ENCODE results near the gene RASL11B.

Gene RASL11B

DNA sequence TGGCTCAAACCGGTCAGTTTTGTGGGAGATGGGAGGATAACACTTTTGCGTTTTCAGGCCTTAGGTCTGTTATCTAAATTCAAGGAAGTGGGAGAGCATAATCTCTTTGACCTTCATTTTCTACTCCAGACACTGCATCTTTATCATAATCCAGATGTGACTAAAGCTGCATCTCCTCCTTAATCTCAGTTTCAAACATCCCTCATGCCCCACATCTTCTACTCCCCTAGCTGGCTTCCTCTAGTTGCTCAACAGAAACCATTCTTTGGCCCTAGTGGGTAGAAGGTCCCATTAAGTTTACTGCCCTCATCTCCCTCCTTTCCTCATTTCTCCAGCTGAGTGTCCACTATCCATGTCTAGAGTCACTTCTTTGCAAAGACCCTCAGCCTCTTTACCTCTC is 18.8 kb upstream of the RASL11B start:
- no peak for DNase-seq

DNA sequence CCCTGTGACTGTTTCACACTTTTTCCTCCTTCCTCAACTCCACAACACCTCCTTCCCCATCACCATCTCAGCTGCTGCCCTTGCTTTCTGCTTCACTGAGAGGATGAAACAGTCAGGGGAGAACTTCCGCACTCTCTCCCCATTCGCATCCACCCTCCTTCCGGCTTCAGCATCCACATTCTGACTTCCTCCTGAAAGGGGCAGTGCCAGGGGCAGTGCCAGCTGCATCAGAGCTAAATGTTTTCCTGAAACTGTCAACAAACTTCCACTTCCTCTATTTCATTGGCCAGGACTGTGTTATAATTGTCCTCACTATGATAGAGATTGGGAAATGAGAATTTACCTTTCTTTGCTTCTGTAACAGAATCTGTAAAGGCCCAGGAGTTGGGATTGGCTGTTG is 18.2 kb upstream of the RASL11B start:
- DNase-seq, result peak; percentile 16 to 21

DNA sequence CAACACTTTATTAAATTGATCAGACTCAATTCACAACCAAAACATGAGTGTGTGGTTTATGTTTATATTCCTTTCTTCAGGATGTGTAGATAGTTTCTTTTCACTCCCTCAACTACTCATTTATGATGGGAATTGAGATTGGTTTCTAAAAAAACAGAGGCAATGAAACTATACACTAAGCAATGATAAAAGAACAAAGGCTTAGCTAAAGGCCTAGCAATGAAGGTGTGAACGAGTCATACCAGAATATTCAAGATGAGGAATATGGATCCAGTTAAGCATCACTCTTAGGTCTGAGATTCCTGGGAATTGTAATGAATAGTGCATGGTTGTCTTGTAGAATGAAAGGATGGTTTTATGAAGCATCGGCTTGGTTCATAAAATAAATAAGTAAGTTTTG is 17.5 kb upstream of the RASL11B start:
- no peak for DNase-seq

DNA sequence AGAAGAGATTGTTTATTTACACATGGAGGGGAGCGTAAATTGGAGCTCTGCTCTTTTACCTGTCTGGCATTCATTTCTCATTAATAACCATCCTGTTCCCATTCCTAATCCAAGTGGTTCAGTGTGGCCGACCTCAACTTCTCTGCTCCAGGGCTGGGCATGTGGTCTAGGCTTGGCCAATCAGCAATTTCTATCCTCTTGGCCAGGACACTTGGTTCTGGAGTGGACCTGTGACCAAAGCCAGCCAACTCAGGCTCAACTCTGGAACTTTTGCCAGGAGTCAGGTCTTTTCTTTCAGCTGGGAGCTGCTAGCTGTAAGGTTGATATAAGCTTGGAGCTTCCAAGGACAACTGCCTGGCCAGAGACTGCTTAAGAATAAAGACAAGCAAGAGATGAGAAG is 15.6 kb upstream of the RASL11B start:
- no peak for DNase-seq

DNA sequence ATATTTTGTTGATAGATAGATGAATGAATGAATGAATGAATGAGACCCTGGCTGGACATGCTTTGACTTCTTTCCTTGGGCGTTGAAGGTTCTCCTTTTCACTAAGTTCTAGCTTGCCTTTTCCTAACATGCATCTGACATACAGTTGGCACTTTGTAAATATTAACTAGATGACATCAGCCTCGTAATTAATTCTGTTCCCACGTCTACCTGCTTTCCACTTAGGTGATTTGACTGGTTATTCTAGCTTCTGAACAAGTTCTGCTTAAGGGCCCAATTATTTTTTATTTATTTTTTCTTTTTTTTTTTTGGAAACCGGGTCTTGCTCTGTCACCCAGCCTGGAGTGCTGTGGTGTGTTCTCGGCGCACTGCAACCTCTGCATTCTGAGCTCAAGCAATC is 13.9 kb upstream of the RASL11B start:
- no peak for DNase-seq

DNA sequence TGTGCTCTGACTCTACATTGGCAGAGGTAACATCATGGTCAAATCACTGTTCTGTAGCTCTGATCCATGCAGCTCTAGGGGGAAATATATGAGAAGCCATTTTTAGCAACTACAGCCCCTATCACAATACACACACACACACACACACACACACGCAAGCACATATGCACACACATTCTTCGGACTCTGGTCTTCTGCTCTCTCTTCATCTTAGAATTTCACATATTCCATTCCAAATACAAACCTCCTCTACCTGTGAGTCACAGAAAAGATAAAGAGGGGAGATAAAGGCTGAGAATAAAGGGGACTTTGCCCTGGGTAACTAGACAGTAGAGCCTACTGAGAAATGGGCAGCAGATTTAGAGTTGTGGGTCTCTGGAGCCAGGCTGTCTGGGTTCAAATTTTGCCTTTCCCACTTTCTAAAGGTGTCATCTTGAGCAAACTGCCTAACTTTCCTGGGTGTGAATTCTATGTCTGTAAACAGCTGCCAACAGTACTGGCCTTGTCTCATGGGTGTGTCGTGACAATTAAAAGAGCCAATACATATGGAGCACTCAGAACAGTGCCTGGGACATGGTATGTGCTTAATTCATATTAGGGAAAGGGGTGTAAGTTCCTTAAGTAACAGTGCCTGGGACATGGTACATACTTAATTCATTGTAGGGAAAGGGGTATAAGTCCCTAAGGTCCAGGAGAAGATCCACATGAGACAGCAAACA is 11.6 kb upstream of the RASL11B start:
- no peak for DNase-seq

DNA sequence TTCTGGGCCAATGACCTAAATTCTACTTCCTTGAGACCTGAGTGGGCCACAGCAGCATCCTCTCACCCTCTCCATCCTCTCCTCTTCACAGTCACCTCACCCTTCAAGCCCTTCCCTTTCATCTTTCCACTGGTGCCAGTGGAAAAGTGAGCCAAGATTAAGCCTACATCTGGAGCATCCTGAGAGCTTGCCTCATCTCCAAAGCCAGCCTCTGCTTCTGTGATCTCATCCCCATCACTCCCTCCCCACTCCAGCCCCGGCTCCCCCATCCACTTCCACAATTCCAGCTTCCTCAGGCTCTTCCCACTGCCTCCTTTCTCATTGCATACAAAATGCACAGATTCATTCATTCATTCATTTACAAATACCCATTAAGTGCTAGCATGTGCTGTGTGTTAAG is 10.1 kb upstream of the RASL11B start:
- no peak for DNase-seq

DNA sequence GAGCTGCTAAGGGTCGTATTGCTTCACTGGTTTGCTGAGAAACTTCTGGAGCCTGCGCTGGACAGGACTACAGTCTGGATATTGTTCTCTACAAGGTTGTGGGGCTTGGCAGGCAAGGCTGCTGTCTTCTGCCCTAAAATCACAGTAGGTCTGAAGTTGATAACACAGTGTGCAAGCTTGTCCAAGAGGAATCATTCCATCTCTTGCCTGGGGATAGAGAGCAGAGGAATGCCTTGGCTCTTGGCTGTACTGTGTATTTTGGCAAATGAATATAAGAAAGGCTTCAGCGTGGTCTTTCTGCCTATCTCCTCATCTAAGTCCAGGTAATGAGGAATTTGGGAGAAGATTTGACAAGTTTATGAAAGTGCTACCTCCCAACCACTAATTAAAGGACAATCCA is 9.4 kb upstream of the RASL11B start:
- no peak for DNase-seq

DNA sequence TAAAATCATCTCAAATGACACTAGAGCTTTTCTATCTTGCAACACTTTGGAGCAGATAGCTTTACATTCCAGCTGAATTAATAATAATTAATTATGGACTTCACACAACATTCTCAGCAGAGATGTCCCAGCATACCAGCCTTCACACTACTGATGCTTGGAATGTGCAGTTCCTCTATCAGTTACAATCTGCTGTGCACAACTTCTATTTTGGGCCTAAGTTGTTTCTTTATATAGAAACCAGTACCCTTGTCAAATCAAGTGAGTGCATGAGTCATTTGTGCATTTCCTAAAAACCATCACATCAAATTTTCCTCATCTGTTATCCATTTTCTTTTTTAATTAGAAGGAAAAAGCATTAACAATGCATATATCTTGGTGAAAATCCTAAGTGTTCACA is 8.8 kb upstream of the RASL11B start:
- DNase-seq, result no peak

DNA sequence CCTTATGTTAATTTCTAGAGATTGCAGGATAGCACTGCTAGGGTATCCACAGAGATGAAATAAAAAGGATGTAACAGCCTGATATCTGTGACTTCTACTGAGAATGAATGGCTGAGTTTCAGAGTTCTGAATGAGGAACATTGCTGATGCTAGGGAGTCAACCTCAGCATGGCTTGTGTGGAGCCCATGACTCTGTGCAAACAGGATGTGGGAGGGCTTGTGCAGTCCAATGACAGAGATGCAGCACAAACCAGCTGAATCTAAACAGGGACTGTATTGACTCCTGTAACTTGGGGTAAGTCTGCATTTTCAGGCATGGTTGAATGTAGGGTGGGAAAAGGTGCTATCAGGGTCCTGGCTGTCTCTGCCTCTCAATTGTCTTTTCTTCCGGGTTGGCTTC is 5.3 kb upstream of the RASL11B start:
- no peak for DNase-seq

DNA sequence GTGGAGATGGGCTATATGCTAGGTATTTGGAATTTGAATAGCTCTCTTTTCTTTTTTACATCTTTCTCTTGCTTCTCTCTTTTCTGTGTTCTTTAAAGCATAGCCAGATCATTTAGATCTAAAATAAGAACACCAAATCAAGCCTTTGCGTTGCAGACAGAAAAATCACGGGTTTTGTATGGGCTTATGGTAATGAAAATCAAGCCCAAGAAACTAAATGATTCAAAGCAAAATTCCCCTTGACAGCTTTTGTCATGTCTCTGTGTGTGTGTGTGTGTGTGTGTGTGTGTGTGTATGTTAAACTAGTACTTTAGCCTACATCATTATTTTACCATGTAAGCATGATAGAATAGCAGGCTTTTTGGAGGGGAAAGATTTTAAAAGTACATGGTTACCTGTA is 1.8 kb upstream of the RASL11B start:
- no peak for DNase-seq

DNA sequence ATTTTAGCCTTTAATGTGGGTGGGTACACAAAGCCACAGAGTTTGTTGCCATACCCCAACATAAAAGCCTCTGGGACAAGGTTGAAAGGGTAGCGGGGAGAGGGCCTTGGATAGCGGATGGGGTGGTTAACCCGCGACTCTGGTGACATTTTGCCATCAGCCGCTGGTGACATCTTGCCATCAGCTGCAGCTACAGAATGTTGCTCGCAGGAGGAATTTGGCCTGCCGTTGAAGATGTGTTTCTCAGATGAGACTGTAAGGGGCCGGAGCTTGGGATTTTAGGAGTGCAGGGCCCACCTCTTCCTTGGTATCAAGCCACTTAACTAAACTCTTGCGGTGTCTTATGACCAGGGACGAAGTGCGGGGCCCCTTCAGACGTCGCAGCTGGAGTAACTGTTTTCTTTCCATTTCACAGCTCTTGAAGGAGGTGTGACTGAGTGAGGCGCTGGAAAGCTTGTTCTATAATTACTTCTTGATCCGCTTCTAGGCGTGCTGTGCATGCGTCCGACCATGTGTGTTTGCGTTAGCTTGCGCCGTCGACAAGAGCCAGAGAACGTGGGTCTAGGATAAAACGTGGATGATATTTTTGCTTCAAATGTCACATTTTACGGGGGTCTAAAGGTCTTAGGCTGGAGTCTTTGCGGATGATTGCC is 820 bp upstream of the RASL11B start:
- no peak for DNase-seq

DNA sequence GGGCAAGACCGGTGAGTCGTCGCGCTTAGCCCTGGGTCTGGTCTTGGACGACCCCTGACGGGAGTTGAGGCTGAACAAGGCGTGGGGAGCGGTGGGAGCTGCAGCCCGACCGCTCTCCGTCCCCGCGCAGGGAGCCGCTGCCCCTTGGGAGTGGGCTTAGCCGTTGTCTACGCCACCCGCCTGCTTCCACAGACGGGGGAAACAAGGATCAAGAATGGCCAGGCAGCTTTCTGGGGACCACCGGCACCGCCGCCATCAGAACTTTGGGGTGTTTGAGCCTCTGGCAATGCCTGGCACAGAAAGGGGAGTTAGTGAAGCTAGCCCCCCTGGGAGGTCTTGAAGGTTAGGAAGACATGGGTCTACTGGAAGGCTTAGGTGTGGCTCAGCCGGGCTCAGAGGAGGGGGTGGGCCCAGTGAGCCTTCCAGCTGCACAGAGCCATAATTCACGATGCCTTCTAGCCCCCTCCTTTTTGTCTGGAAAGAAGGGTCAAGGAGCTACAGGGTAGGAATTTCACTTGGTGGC is 583 bp downstream of the RASL11B start:
- DNase-seq, result no peak

DNA sequence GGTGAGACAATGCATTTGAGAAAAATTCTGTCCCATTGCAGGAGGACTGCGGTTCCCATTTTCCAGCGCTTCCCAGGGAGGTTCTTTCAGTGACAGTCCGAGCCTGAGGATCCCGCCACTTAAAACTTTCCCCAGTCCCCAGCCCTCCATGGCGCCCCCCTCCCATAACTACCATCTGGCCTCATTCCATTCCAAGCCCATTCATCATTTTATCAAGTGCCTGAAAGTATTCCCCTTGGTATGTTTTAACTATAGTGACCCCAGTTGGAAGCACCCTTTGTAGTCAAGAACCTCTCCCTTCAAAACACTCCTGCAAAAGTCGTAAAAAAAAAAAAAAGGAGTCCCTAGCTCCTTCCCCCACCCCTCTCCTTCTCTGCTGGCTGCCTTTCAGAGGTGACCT is 1.2 kb downstream of the RASL11B start:
- no peak for DNase-seq

DNA sequence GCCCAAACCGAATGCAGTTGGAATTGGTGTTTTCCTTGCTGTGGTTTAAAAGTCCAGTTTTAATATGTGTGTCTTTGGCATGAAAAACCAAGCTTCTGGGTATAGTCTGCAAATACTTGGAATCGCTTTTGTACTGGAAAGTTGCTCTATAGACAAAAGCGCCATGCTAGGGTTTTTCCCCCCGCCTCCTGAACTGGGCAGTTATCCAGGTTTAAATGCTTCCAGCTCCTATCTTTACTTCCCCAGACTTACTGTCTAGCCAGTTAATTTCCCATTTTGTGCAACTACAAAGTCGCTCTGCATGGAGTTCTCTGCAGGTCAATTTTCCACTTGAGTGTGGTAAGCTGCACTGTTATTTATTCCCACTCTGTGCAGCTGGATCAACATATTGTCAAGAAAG is 2.7 kb downstream of the RASL11B start:
- DNase-seq, result peak in 1 of 2 donors; percentile 8

DNA sequence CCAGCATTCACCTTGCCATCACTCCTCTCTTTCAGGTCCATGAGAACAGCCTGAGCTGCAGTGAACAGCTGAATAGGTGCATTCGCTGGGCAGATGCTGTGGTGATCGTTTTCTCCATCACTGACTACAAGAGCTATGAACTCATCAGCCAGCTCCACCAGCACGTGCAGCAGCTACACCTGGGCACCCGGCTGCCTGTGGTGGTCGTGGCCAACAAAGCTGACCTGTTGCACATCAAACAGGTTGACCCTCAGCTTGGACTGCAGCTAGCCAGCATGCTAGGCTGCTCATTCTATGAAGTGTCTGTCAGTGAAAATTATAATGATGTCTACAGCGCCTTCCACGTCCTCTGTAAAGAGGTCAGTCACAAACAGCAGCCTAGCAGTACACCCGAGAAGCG is 3.2 kb downstream of the RASL11B start:
- no peak for DNase-seq

DNA sequence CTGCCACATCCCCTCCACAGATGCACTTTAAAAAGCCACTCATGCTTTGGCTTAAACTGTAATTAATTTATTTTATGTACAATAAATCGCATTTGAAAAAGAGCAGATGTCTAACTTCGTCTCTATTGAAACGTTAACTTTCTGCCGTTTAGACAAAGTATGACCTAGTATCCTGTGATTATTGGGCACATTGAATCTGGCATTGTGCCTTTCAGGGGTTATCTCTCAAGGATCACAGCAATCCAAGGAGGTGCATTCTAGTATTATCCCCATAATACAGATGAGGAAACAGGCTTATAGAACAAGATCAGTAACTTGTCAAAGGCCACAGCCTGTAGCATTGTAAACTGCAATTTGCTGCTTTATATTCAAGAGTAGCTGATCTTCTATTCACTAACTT is 4.6 kb downstream of the RASL11B start:
- no peak for DNase-seq

DNA sequence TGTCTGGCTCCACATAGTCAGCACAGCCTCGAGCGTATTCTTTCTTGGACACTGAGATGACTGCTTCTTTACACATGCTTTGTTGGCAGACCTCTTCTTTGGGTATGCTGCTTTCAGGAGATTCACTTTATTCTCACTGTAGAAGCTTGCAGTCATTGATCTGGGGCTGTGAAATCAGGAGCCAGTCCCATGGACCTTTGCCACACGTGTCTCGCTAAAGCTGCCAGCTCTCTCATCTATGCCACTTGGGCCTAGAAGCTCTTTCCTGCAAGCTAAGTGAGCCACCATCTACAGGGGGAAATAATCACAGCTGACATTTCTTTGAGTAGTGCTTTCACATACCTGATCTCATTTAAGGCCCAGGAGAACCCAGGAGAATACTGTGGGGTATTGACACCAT is 5.0 kb downstream of the RASL11B start:
- no peak for DNase-seq

DNA sequence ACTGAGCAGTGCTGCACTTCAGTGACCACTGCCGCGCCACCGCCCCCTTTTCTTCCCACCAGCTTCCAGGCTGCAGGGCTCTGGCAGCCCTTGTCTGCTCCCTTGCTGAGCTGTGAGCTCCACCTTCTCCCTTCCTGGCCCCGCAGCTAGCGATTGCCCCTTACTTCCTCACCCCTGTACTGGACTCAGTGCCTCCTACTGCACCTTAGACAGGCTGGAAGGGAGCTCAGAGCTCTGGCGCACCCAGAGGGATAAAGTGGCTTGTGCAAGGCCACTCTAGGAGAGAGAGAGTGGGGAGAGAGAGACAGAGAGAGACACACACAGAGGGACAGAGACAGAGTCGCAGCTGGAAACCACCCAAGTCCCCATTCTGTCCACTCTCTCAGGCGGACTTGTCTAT is 6.0 kb downstream of the RASL11B start:
- DNase-seq, result peak; percentile 31 to 33

DNA sequence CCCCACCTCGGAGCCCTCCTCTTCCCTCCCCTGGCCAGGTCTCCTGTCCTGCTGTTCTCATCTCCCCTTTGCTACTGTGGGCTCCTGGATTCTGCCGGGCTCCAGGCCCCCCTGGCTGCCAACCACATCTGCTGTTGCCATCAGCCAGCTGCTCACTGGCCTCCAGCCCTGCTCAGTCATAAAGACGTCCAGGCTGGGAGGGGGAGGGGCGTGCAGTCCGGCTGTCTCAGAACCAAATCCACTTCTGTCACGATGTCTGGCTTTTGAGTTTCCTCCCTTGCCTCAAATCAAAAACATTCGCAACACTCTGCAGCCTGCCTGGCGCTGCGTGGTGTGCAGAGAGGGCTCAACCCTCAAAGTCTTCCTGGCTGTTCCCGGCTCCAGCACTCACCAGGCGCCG is 7.1 kb downstream of the RASL11B start:
- peak; percentile 12 to 64 for DNase-seq

DNA sequence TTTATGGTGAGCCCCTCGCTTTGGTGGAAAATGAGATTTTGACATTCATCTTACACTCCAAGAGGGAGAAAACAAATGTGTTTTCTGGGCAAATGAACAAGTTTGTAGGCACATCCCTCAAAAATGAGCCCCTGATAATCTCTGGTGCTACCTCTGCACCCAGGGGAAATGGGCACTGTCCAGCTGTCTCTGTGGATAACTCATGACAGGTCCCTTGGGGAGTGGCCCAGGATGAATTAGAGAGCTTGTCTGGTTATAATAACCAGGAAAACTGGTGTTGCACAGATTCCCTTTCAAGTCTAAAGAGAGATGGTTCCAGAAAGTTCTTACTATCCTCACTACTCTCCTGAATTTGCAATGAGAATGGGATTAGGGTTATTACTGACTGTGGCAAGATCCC is 7.5 kb downstream of the RASL11B start:
- no peak for DNase-seq

DNA sequence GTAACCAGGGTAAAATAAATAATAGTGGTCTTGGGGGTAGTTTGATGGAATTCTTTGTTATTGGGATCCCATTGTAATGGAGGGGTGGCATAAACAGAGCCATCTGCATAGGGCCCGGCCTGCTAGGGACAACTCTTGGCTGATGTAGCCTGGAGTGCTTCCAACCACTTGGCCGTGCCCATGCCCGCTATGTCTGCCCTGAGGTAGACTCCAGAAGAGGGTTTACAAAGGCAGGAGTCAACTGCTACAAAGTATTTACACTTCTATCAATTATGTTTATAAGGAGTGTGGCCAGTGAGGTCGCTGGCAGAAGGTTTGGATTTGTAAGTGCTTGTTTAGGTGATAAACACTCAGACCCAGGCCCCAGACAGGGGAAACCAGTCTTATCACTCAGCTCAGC is 8.1 kb downstream of the RASL11B start:
- DNase-seq, result no peak

DNA sequence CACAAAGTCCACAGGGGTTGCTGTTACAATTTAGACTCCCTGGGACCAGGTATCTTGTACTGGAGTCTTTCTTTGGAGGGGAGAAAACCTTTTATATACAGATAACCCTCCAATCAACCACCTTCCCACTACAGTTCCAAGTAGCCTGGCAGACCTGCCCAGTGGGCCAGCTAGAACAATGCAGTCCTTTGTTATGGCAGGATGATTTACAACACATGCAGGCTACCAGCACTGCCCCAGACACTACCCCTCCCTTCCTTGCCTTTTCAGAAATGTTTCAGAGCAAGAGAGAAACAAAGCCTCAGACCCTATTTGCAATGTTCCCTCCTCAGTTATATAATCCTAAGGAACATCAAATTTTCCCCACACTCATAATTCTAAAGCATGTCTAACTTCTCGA is 11.1 kb downstream of the RASL11B start:
- peak in 1 of 2 donors; percentile 13 for DNase-seq

DNA sequence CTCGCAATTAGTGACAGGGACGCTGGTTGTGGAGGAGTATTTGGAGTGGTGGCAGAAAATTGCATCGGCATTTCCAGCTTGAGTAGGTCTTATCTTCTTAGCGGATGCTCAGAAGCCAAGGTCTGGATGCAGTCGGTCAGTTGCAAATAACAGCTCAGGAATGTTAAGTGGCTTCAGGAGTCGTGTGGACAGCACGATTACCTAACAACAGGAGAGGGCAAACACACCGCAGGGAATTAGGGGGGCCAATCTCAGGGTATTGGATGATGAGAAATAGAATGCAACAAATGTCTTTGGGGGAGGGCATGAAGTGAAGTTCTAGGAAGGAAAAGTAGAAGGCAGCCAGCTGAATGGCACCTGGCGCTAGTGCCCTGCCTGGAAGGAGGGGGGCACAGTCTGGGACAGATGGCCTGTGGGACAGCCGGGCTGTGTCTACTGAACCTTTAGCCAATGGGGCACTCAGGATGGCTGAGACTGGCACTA is 11.8 kb downstream of the RASL11B start:
- DNase-seq, result no peak

DNA sequence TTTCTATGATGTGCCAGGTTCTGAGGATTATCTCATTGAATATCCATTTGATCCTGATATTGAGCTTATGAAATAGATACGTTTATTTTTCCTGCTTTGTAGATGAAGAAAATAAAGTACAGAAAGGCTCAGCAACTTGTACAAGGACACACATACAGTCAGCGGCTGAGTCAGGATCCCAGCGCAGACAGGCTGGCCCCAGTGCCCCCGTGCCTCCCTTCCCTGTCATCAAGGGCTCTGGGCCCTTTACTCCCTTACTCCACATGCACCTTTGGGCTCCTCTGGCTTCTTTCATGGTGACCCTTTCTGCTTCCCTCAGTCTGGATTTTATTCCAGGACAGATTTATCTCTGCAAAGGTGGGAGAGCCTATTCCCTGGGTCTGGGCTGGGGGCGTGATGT is 12.8 kb downstream of the RASL11B start:
- DNase-seq, result no peak
